Measurements from ENCODE around the gene OR2AP1.
"Not testable (repeated sequence)": the region's sequence is repeated elsewhere in the genome, so short reads cannot be mapped to it uniquely, and the experiment has no call there.

OR2AP1 gene

GRCh38 chr12:55572168-55572567, at the start of gene OR2AP1:
TSS of gene OR2AP1 (plus strand) at chr12:55572468. CDS start at chr12:55574415, 1,947 bp downstream.
- no peak for DNase-seq (ENCODE audit: low spot score)

GRCh38 chr12:55548235-55548634, 24.0 kb upstream of the OR2AP1 start:
- DNase-seq (ENCODE audit: low spot score), result not testable (repeated sequence)

- DNase-seq (ENCODE audit: low spot score), result no peak
Measured at GRCh38 chr12:55548756-55549155, 23.5 kb upstream of the OR2AP1 start.

GRCh38 chr12:55549302-55549701, 23.0 kb upstream of the OR2AP1 start, which contains the start of gene OR6C4:
TSS of gene OR6C4 (plus strand) at chr12:55549602. CDS start at chr12:55551227, 1,625 bp downstream.
- no peak for DNase-seq (ENCODE audit: low spot score)

GRCh38 chr12:55554296-55554695, 18.0 kb upstream of the OR2AP1 start:
- no peak for DNase-seq (ENCODE audit: low spot score)

- DNase-seq (ENCODE audit: low spot score), result not testable (repeated sequence)
Measured at GRCh38 chr12:55570060-55570459, 2.2 kb upstream of the OR2AP1 start.

GRCh38 chr12:55570689-55571088, 1.6 kb upstream of the OR2AP1 start:
- not testable (repeated sequence) for DNase-seq (ENCODE audit: low spot score)

- DNase-seq (ENCODE audit: low spot score), result no peak
Measured at GRCh38 chr12:55582066-55582465, 9.8 kb downstream of the OR2AP1 start.

GRCh38 chr12:55585817-55586216, 13.5 kb downstream of the OR2AP1 start:
- no peak for DNase-seq (ENCODE audit: low spot score)

- DNase-seq (ENCODE audit: low spot score), result not testable (repeated sequence)
Measured at GRCh38 chr12:55590152-55590551, 17.9 kb downstream of the OR2AP1 start.

GRCh38 chr12:55607821-55608594, 35.7 kb downstream of the OR2AP1 start:
- no peak for DNase-seq (ENCODE audit: low spot score)

- no peak for DNase-seq (ENCODE audit: low spot score)
Measured at GRCh38 chr12:55610598-55610997, 38.3 kb downstream of the OR2AP1 start.

GRCh38 chr12:55612646-55613045, 40.4 kb downstream of the OR2AP1 start:
- no peak for DNase-seq (ENCODE audit: low spot score)

GRCh38 chr12:55614764-55615163, 42.5 kb downstream of the OR2AP1 start:
- no peak for DNase-seq (ENCODE audit: low spot score)

GRCh38 chr12:55619354-55620138, 47.3 kb downstream of the OR2AP1 start:
- peak; percentile 93 for DNase-seq (ENCODE audit: low spot score)

- DNase-seq (ENCODE audit: low spot score), result peak; percentile 8
Measured at GRCh38 chr12:55624056-55624455, 51.8 kb downstream of the OR2AP1 start.

Data from RKO (cell line).